ENCODE data around the gene FAM168B. TPM values are rescaled to one million over a fixed set of nuclear protein-coding genes. Genes with fewer than 3 reads are reported as not detected.
A peak's percentile ranks its signal among the peaks of the same experiment; 100 is the strongest.

Gene FAM168B
- total RNA-seq, 2 donors from 2014 or later, result 69.8 to 82.6 TPM

DNA sequence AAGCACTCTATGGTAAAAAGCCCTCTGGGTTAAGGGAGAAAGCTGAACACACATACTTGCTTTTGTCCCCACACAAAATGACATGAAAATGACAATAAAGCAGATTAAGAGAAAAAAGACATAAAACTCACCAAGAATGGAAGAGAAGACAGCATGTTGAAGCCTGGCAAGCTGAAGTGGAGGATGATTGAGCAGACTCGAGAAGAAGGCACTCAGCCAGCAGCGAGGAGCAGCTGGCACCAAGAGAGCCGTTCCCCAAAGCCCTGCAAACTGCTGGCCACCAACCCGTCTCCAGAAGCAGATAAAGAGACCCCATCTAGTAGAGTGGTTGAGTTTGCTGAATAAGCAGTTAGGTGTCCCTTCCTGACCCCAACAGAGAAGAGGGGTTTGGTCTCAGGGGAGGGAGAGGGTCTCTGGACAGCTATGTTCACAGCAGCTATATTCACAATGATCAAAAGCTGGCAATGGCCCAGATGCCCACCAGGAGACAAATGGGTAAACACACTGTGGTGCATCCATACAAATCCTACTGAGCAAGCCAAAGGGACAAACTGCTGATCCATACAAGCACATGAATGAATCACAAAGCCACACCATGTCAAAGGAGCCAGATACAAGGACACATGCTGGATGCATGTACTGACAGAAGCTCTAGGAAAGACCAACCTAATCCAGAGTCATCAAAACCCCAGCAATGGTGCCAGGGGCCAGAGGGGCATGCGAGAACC is 36.9 kb downstream of the FAM168B start:
- H3K4me1 Mint-ChIP-seq (ENCODE audit: low read depth in 2 of 2), result peaks cover 17 to 30% of the 10 kb centered on the region in 2 donors
- no peaks in the 10 kb centered on the region for H3K9me3 Mint-ChIP-seq
- no peak for ATAC-seq
- H3K4me3 Mint-ChIP-seq, result no peak overlapping the region
- no peak overlapping the region for H3K27ac Mint-ChIP-seq
- H3K27me3 Mint-ChIP-seq, result no peaks in the 10 kb centered on the region
- peaks cover 20% of the 10 kb centered on the region for H3K36me3 Mint-ChIP-seq
- DNase-seq (ENCODE audit: low spot score), result no peak

GRCh38 chr2:131055169-131056065 is 37.8 kb downstream of the FAM168B start:
- Mint-ChIP-seq H3K27me3 (no peaks in the 10 kb centered on the region), H3K4me3 (no peak overlapping the region), H3K9me3 (no peaks in the 10 kb centered on the region), H3K4me1 (ENCODE audit: low read depth in 2 of 2) (peaks cover 15 to 25% of the 10 kb centered on the region in 2 donors), H3K27ac (no peak overlapping the region), H3K36me3 (peaks cover 20% of the 10 kb centered on the region)
- DNase-seq (ENCODE audit: low spot score) (no peak), ATAC-seq (peak; percentile 33 to 52)

DNA sequence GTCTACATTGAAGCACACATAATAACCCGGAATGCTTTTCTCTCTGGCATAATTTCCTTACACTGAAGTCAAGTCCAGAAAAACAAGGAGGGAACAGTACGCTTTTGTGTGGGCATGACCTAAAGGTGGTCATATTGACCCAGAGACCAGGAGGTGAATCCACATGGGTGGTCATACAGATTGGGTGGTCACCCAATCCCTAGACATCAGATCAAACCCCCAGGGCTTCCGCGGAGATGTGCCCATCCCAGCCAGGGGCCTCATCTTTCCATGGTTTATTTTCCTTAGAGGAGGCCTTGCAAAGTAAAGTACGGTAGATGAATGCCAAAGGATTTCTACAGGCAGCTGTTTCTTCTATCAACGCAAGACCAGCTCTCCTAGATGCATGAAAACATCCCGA is 38.8 kb downstream of the FAM168B start:
- peaks cover 24% of the 10 kb centered on the region for H3K36me3 Mint-ChIP-seq
- ATAC-seq, result no peak
- H3K27ac Mint-ChIP-seq, result no peak overlapping the region
- peaks cover 13 to 24% of the 10 kb centered on the region in 2 donors for H3K4me1 Mint-ChIP-seq (ENCODE audit: low read depth in 2 of 2)
- H3K9me3 Mint-ChIP-seq, result no peaks in the 10 kb centered on the region
- H3K27me3 Mint-ChIP-seq, result no peaks in the 10 kb centered on the region
- DNase-seq (ENCODE audit: low spot score), result no peak
- no peak overlapping the region for H3K4me3 Mint-ChIP-seq

DNA sequence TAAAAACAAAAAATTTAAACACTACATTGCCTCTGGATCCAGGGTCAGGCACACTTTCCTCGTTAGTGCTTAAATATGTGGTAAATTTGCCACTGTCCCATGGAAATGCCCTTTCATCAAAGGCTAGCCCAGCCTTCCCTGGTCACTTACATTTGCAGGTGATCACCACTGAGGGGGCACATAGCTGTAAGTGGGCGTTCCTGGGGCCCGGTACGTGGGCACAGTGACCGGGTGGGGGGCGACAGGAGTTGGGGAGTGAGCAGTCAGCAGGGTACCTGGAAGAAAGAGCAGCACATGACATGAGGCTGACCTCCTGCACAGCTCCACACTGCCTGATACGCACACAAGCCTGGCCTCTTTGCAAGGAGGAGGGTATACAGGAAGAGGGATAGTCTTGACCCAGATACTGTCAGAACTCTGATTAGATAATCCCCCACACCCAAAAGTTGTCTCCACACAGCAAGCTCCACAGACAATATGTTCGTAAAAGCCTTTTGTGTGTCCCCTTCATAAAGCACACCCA is 40.5 kb downstream of the FAM168B start:
- peak overlapping the region in 1 of 2 donors; percentile 62 for H3K27ac Mint-ChIP-seq
- peaks cover 24% of the 10 kb centered on the region for H3K36me3 Mint-ChIP-seq
- ATAC-seq (no peak), DNase-seq (ENCODE audit: low spot score) (peak; percentile 25)
- peaks cover 13 to 17% of the 10 kb centered on the region in 2 donors for H3K4me1 Mint-ChIP-seq (ENCODE audit: low read depth in 2 of 2)
- H3K27me3 Mint-ChIP-seq, result no peaks in the 10 kb centered on the region
- H3K9me3 Mint-ChIP-seq, result no peaks in the 10 kb centered on the region
- H3K4me3 Mint-ChIP-seq, result no peak overlapping the region

GRCh38 chr2:131050896-131051295 is 42.4 kb downstream of the FAM168B start:
- Mint-ChIP-seq H3K27ac (no peak overlapping the region), H3K36me3 (peaks cover 19% of the 10 kb centered on the region), H3K27me3 (no peaks in the 10 kb centered on the region), H3K9me3 (no peaks in the 10 kb centered on the region), H3K4me3 (no peak overlapping the region), H3K4me1 (ENCODE audit: low read depth in 2 of 2) (peaks cover 10 to 14% of the 10 kb centered on the region in 2 donors)
- no peak for DNase-seq (ENCODE audit: low spot score)
- no peak for ATAC-seq

DNA sequence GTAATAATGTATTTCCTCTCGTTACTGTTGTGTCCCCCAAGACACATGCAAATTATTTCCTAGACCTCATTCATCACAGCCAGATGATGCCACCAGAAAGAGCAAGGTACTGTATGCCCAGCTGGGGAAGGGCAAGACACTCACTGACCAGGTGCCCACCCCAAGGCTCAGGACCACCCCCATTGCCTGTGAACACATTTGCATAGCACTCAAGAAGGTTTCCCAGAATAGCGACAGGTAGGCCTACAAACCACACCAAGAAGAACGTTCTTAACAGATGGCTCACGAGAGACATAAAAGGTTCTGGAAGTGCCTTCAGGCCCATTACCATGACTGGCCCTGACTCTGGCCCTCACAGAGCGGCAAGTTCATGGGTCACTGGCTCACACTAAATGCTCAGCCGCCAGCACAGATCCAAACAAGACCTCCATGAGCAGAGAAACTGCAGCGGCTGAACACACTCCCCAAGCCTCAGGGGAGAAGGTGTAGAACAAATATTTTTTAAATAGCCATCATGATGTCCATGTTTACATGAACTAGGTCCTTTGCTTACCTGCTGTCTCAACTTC is 44.0 kb downstream of the FAM168B start:
- Mint-ChIP-seq H3K27me3 (no peaks in the 10 kb centered on the region), H3K36me3 (peaks cover 19% of the 10 kb centered on the region), H3K9me3 (no peaks in the 10 kb centered on the region)

DNA sequence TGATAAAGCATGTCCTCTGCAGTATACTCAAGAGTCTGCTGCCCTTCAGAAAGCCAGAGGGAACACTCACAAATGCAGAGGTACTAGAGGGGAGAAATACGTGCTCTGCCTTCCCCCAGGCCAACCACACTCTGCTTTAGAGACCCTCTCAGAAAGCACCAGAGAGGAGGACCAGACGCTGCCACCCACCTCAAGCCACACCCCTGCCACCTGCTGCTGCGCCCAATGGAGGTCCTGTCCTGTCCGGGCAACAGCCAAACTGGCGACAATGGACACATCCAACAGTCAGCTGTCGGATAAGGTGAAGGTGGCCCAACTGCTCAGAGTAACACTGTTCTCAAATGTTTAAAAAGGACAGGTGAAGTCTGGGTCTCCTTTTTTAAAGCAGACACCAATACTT is 44.6 kb downstream of the FAM168B start:
- ATAC-seq (no peak), DNase-seq (ENCODE audit: low spot score) (no peak)
- Mint-ChIP-seq H3K9me3 (no peaks in the 10 kb centered on the region), H3K27ac (no peak overlapping the region), H3K27me3 (no peaks in the 10 kb centered on the region), H3K4me1 (ENCODE audit: low read depth in 2 of 2) (peaks cover 6 to 14% of the 10 kb centered on the region in 2 donors), H3K36me3 (peaks cover 19% of the 10 kb centered on the region), H3K4me3 (no peak overlapping the region)

More for the DNA sequence above, 44.0 kb downstream of the FAM168B start:
- Mint-ChIP-seq H3K4me3 (no peak overlapping the region), H3K27ac (no peak overlapping the region), H3K4me1 (ENCODE audit: low read depth in 2 of 2) (peaks cover 6 to 14% of the 10 kb centered on the region in 2 donors)
- ATAC-seq (no peak), DNase-seq (ENCODE audit: low spot score) (no peak)

DNA sequence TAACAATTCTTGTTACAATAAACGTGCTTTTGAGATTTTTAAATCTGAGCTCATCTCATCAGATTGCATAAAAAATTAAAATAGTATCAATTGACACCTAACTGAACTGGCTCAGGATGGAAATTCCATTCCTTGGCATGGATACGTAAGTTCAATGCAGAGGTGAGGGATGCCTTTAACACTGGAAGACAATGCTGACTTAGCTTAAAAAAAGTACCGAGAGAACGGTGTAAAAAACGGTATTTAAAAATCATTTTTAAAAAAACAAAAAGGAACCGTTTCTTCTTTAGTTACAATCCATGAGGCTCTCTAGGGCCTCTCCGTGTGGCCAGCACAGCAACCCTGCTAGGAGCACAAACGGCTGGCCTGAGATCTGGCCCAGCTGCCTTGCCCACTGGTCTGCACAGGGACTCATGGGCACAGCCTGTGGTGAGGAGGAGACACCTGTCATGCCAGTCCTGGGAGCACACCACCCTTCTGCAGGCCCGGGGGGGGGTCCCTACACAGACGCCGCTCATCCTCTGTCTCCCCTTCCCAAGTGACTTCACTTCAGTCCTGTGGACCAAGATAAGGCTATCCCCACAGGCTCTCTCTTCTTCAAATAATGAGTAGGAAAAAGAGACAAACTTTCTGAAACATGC is 45.2 kb downstream of the FAM168B start:
- H3K27ac Mint-ChIP-seq, result no peak overlapping the region
- ATAC-seq (no peak), DNase-seq (ENCODE audit: low spot score) (no peak)
- peaks cover 15% of the 10 kb centered on the region for H3K36me3 Mint-ChIP-seq
- H3K4me1 Mint-ChIP-seq (ENCODE audit: low read depth in 2 of 2), result peaks cover 6 to 11% of the 10 kb centered on the region in 2 donors
- no peaks in the 10 kb centered on the region for H3K9me3 Mint-ChIP-seq
- H3K27me3 Mint-ChIP-seq, result no peaks in the 10 kb centered on the region
- H3K4me3 Mint-ChIP-seq, result no peak overlapping the region

GRCh38 chr2:131046918-131047652 is 46.2 kb downstream of the FAM168B start:
- Mint-ChIP-seq H3K4me1 (ENCODE audit: low read depth in 2 of 2) (peaks cover 6 to 8% of the 10 kb centered on the region in 2 donors), H3K27ac (no peak overlapping the region), H3K27me3 (no peaks in the 10 kb centered on the region), H3K36me3 (peaks cover 11% of the 10 kb centered on the region), H3K4me3 (no peak overlapping the region), H3K9me3 (no peaks in the 10 kb centered on the region)
- DNase-seq (ENCODE audit: low spot score) (no peak), ATAC-seq (no peak)

- ATAC-seq, result no peak
- DNase-seq (ENCODE audit: low spot score), result no peak
These were observed 47.0 kb downstream of the FAM168B start for GRCh38 chr2:131046028-131046917.

DNA sequence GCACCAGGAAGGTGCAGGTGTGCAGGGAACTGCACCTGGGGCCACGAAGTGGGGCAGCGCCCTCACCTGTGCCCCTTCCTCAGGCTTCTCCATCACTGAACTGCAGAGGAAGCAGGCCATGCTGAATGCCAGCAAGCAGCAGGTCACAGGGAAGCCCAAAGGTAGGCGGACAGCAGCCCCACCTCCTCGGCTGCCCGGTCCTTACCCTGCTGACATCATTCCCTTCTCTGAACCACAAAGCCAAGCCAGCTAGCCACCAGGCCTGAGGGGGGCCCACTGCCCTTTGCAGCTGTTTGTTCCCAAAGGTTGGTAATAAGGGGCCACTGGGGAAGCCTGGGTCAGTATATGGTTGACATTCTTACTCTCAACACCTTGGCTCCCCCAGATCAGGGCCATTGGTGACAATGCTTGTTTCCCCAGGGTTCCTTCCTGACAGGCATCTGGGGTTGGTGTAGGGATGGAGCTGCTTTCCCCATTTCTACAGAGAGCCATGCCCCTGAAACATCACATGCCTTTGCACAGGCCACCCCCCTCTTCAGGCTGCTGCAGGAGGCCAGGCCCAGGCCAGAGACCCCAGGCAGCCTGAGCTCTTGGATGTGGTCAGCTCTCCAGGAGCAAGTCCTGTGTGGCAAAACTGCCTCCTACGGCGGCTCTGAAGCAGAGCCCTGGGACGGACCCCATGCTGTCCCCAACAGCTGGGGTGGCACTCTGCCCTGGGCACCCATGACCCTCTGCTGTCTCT is 47.8 kb downstream of the FAM168B start:
- H3K27ac Mint-ChIP-seq, result no peak overlapping the region
- no peak overlapping the region for H3K4me3 Mint-ChIP-seq
- DNase-seq (ENCODE audit: low spot score), result no peak
- H3K4me1 Mint-ChIP-seq (ENCODE audit: low read depth in 2 of 2), result peaks cover 9 to 15% of the 10 kb centered on the region in 2 donors
- H3K36me3 Mint-ChIP-seq, result peaks cover 4% of the 10 kb centered on the region
- ATAC-seq, result peak in 1 of 2 donors; percentile 5
- no peaks in the 10 kb centered on the region for H3K9me3 Mint-ChIP-seq
- peaks cover 0 to 6% of the 10 kb centered on the region in 2 donors for H3K27me3 Mint-ChIP-seq

More at GRCh38 chr2:131046028-131046917, 47.0 kb downstream of the FAM168B start:
- Mint-ChIP-seq H3K4me1 (ENCODE audit: low read depth in 2 of 2) (peaks cover 4 to 9% of the 10 kb centered on the region in 2 donors), H3K9me3 (no peaks in the 10 kb centered on the region), H3K27ac (no peak overlapping the region), H3K4me3 (no peak overlapping the region), H3K36me3 (peaks cover 4% of the 10 kb centered on the region), H3K27me3 (peaks cover 0 to 1% of the 10 kb centered on the region in 2 donors)

Measured in natural killer cell treated with Interleukin-12 subunit alpha and Interleukin-12 subunit beta and Interleukin-15 and Interleukin-18, amount 100 ng/mL, for 72 hours (primary cell).